Fibroblast of the aortic adventitia (primary cell): ENCODE data around the gene FCGBP. TPM values are rescaled to one million over a fixed set of nuclear protein-coding genes. Genes with fewer than 3 reads are reported as not detected.

Experiments used
- DNase-seq: peaks from one replicate; pipeline ENCODE4 v3.0.0-alpha.2; 2010; ENCODE audit warnings: low read depth
- H3K4me3 ChIP-seq: 2 replicates; pipeline ENCODE4 v1.5.1; 2011; ENCODE audit warnings: low read depth, mild to moderate bottlenecking, control low read depth, low read length, moderate library complexity
- total RNA-seq: library from RNA; depleted of rRNA; stranded (reverse); fragments of >200 nt; gene quantifications from 2 replicates; pipeline ENCODE4 v1.2.3, GENCODE V29; 2012; ENCODE audit warnings: low replicate concordance
- TF ChIP-seq, protein P1 (sequence below): IDR thresholded peaks from 2 replicates; pipeline ENCODE4 v1.5.1; 2011; ENCODE audit warnings: mild to moderate bottlenecking, low read length, control low read depth, inconsistent platforms; ENCODE audit not compliant: insufficient read depth

The FCGBP gene
- total RNA-seq, 1 donor, result under 0.01 TPM

DNA sequence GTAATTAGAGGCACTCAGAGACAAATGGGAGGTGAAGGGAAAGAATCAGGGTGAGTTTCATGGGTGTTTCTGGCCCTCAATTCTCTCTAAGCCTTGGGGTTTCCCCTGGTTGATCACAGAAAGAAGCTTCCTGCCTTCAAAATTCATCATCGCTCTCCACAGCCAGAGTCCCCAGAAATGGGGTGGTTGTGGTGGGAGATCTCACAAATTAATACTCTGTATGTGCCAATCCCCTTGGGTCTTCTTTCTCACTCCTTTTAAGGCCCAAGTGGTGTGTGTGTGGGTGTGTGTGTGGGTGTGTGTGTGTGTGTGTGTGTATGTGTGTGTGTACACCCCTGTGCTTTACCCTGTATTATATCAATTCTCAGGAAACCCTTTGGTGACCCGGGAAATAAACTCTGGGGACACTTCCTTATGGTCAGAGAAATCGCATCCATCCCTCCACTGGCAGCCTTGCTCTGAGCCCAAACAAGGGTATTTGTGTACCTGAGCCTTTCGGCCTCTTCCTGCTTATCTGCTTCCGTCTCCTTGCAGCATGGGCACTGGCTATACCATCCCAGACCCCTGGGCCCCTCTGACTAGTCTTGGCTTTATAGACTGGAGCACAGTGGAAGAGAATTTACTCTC is 2.8 kb upstream of the FCGBP start:
- no peak overlapping the region for H3K4me3 ChIP-seq
- DNase-seq, result no peak
- TF ChIP-seq, protein P1, sequence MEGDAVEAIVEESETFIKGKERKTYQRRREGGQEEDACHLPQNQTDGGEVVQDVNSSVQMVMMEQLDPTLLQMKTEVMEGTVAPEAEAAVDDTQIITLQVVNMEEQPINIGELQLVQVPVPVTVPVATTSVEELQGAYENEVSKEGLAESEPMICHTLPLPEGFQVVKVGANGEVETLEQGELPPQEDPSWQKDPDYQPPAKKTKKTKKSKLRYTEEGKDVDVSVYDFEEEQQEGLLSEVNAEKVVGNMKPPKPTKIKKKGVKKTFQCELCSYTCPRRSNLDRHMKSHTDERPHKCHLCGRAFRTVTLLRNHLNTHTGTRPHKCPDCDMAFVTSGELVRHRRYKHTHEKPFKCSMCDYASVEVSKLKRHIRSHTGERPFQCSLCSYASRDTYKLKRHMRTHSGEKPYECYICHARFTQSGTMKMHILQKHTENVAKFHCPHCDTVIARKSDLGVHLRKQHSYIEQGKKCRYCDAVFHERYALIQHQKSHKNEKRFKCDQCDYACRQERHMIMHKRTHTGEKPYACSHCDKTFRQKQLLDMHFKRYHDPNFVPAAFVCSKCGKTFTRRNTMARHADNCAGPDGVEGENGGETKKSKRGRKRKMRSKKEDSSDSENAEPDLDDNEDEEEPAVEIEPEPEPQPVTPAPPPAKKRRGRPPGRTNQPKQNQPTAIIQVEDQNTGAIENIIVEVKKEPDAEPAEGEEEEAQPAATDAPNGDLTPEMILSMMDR, result no peak

GRCh38 chr19:39936622-39937021 is 2.2 kb upstream of the FCGBP start:
- TF ChIP-seq, protein P1, result no peak
- no peak overlapping the region for H3K4me3 ChIP-seq
- DNase-seq, result no peak

DNA sequence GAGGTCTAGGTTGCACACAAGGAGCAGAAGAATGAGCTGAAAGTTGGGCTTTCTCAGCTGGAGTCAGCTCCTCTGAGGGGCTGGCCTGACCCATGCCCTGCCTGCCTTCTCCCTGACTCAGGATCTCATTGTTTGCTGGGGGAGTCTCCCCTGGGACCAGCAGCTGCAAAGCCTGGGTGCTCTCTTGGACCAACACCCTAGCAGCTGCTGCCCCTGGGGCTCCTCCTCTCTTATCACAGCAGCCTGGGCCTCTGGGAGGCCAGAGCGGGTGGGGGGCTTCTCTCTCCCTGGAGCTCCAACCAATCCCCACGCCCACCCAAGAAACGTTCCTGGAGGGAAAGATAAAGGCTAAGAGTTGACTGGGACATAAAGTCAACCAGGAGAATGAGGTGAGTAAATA is 1.6 kb upstream of the FCGBP start:
- H3K4me3 ChIP-seq, result no peak overlapping the region
- DNase-seq, result no peak
- TF ChIP-seq, protein P1, result no peak

DNA sequence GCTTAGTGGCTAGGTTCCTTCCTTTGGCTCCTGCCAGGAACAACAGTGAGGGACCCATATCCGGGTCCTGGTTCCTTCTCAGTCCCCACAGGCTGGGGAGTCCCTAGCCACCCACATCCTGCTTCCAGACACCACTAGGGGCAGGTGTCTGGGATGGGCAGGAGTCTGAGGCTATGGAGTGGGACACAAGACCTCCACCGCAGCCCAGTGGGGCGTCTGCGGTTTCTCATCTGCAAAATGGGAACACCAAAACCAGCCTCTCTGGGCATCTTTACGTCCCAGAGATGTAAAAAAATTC is 879 bp upstream of the FCGBP start:
- no peak for DNase-seq
- TF ChIP-seq, protein P1, result no peak
- no peak overlapping the region for H3K4me3 ChIP-seq

DNA sequence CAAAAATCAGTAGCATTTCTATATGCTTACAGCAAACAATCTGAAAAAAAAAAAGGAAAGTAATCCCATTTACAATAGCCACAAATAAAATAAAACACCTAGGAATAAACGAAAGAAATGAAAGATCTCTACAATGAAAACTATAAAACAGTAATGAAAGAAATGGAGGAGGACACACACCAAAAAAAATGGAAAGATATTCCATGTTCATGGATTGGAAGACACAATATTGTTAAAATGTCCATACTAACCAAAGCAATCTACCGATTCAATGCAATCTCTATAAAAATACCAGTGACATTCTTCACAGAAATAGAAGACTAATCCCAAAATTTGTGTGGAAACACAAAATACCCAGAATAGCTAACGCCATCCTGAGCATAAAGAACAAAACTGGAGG is 4.7 kb downstream of the FCGBP start:
- DNase-seq, result no peak
- TF ChIP-seq, protein P1, result no peak
- H3K4me3 ChIP-seq, result no peak overlapping the region

DNA sequence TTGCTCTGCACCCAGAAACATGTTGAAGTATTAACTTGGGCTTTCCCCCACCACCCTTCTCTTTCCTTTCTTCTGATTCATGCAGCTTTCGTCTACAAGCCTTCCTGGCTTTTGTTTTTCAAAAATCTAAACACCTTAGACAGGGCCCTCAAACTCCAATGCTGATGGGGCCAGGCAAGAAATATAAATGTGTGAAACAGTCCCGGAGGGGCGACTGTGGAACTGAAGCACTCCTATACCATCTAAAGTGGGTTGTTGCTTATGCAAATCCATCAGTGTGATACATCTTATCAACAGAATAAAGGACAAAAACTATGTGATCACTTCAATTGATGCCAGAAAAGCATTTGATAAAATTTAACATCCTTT is 6.1 kb downstream of the FCGBP start:
- no peak overlapping the region for H3K4me3 ChIP-seq
- TF ChIP-seq, protein P1, result no peak
- DNase-seq, result no peak
